Keratinocyte (primary cell): ENCODE measurements around the gene PEX5L.

Experiments used
- CTCF ChIP-seq, 3 experiments: IDR thresholded peaks in 1 of 3; conservative IDR thresholded peaks in 1 of 3; optimal IDR thresholded peaks in 1 of 3; 2 replicates in 2 of 3; 3 replicates in 1 of 3; pipeline versions ENCODE3 to v1.5.1; 2011; ENCODE audit warnings: low read length in 3 of 3, mild to moderate bottlenecking in 3 of 3, moderate library complexity in 2 of 3, control low read depth in 1 of 3, inconsistent platforms in 1 of 3; ENCODE audit not compliant: insufficient read depth in 2 of 3; ENCODE audit errors: extremely low read depth in 1 of 3
- EZH2 ChIP-seq: IDR thresholded peaks from one replicate; pipeline ENCODE4 v1.6.1; 2012; ENCODE audit warnings: inconsistent platforms, mild to moderate bottlenecking, low read length, moderate library complexity

- TF ChIP-seq CTCF (optimal IDR thresholded peaks at IDR 0.05 in 1 of 3, IDR thresholded peaks at IDR 0.05 in 1 of 3, conservative IDR thresholded peaks at IDR 0.05 in 1 of 3; ENCODE audit: extremely low read depth in 1 of 3, insufficient read depth in 2 of 3, low read length in 3 of 3) (no peak), EZH2 (no peak)
These were observed 36.0 kb upstream of the PEX5L start for GRCh38 chr3:180072786-180073185.
